Neural progenitor cell (in vitro differentiated cells): ENCODE measurements around the gene IFI6. TPM values are rescaled to one million over a fixed set of nuclear protein-coding genes. Genes with fewer than 3 reads are reported as not detected.
"Not testable (repeated sequence)": the region's sequence is repeated elsewhere in the genome, so short reads cannot be mapped to it uniquely, and the experiment has no call there.

Experiments
- DNase-seq: peaks from one replicate; pipeline ENCODE4 v3.0.0-alpha.2; 2016; ENCODE audit warnings: low spot score
- H2AFZ ChIP-seq: fragments of 200-600 bp; sonication (generic); replicated peaks from 2 replicates; pipeline ENCODE4 v1.6.1; 2016; ENCODE audit warnings: antibody characterized with exemption
- H3F3A ChIP-seq: fragments of 200-600 bp; sonication (generic); 2 replicates; pipeline ENCODE4 v1.6.1; 2016; ENCODE audit warnings: antibody characterized with exemption, low read depth
- H3K27ac ChIP-seq: fragments of 200-600 bp; sonication (generic); 2 replicates; pipeline ENCODE4 v1.5.1; 2016; ENCODE audit warnings: mild to moderate bottlenecking
- H3K27me3 ChIP-seq: fragments of 200-600 bp; sonication (generic); 2 replicates; pipeline ENCODE4 v1.6.1; 2016; ENCODE audit warnings: mild to moderate bottlenecking, moderate library complexity
- H3K36me3 ChIP-seq: fragments of 200-600 bp; sonication (generic); 2 replicates; pipeline ENCODE4 v1.5.1; 2016
- H3K4me1 ChIP-seq: fragments of 200-600 bp; sonication (generic); 2 replicates; pipeline ENCODE4 v1.6.1; 2016; ENCODE audit warnings: mixed run types
- H3K4me2 ChIP-seq: fragments of 200-600 bp; sonication (generic); 2 replicates; pipeline ENCODE4 v1.6.1; 2016
- H3K4me3 ChIP-seq: fragments of 200-600 bp; sonication (generic); 2 replicates; pipeline ENCODE4 v1.5.1; 2016
- H3K79me2 ChIP-seq: fragments of 200-600 bp; sonication (generic); 2 replicates; pipeline ENCODE4 v1.6.1; 2016; ENCODE audit warnings: low read depth
- H3K9ac ChIP-seq: fragments of 200-600 bp; sonication (generic); 2 replicates; pipeline ENCODE4 v1.6.1; 2016
- H3K9me3 ChIP-seq: fragments of 200-600 bp; sonication (generic); 2 replicates; pipeline ENCODE4 v1.5.1; 2016; ENCODE audit warnings: low read depth
- H4K20me1 ChIP-seq: fragments of 200-600 bp; sonication (generic); 2 replicates; pipeline ENCODE4 v1.6.1; 2016; ENCODE audit warnings: low read depth
- H3K27ac Mint-ChIP-seq: 3 replicates; pipeline ENCODE4 v1.8.0; 2021; ENCODE audit warnings: mixed read lengths
- H3K27me3 Mint-ChIP-seq: 2 replicates; pipeline ENCODE4 v1.8.0; 2022; ENCODE audit warnings: low read depth, mild to moderate bottlenecking, inconsistent platforms, moderate library complexity, mixed read lengths; ENCODE audit not compliant: insufficient read depth
- H3K36me3 Mint-ChIP-seq: 3 replicates; pipeline ENCODE4 v1.8.0; 2021; ENCODE audit warnings: mixed read lengths
- H3K4me1 Mint-ChIP-seq: 3 replicates; pipeline ENCODE4 v1.8.0; 2021; ENCODE audit warnings: mixed read lengths
- H3K4me3 Mint-ChIP-seq: 3 replicates; pipeline ENCODE4 v1.8.0; 2021; ENCODE audit warnings: mild to moderate bottlenecking, moderate library complexity, mixed read lengths
- H3K9me3 Mint-ChIP-seq: 3 replicates; pipeline ENCODE4 v1.8.0; 2020; ENCODE audit warnings: mixed read lengths
- EZH2 ChIP-seq: fragments of 200-600 bp; sonication (generic); IDR thresholded peaks from 2 replicates; pipeline ENCODE4 v1.6.1; 2017; ENCODE audit warnings: antibody characterized with exemption, mild to moderate bottlenecking, moderate library complexity
- EZH2phosphoT487 ChIP-seq: fragments of 200-600 bp; sonication (generic); IDR thresholded peaks from 2 replicates; pipeline ENCODE4 v1.6.1; 2017; ENCODE audit warnings: antibody characterized with exemption
- total RNA-seq: library from RNA; depleted of rRNA; stranded (reverse); fragments of >200 nt; gene quantifications from 2 replicates; pipeline ENCODE4 v1.2.3, GENCODE V29; 2015; ENCODE audit warnings: low replicate concordance
- TF ChIP-seq, protein P1 (sequence below): fragments of 200-600 bp; sonication (generic); IDR thresholded peaks from 2 replicates; pipeline ENCODE4 v1.5.1; 2017; ENCODE audit warnings: antibody characterized with exemption, mild to moderate bottlenecking

The IFI6 gene
- total RNA-seq, 1 donor from 2014 or later, result 2.4 TPM

DNA sequence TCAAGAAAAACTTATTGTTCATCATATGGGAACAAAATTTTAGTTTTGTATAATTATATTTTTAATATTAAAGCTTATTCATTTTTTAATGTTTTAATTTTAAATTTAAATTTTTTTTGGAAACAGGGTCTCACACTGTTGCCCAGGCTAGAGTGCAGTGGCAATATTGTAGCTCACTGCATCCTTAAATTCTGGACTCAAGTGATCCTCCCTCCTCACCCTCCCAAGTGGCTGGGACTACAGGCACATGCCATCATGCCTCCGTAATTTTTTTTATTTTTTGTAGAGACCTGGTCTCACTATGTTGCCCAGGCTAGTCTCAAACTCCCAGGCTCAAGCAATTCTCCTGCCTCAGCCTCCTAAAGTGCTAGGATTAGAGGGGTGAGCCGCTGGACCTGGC, 33.6 kb upstream of the IFI6 start:
- no peak for DNase-seq
- Histone ChIP-seq H3K36me3 (no peaks in the 10 kb centered on the region), H3K27ac (no peak overlapping the region), H3K9ac (no peak overlapping the region), H3K4me2 (no peak overlapping the region), H3K9me3 (no peaks in the 10 kb centered on the region), H3K27me3 (no peaks in the 10 kb centered on the region), H3K4me1 (no peaks in the 10 kb centered on the region), H3F3A (no peaks in the 10 kb centered on the region), H3K79me2 (no peaks in the 10 kb centered on the region), H3K4me3 (no peak overlapping the region), H4K20me1 (no peaks in the 10 kb centered on the region), H2AFZ (no peak overlapping the region)
- Mint-ChIP-seq H3K27me3 (peaks cover 5% of the 10 kb centered on the region), H3K4me1 (no peaks in the 10 kb centered on the region), H3K36me3 (no peaks in the 10 kb centered on the region), H3K4me3 (no peak overlapping the region), H3K9me3 (peaks cover 12% of the 10 kb centered on the region), H3K27ac (no peak overlapping the region)
- TF ChIP-seq, protein P1, sequence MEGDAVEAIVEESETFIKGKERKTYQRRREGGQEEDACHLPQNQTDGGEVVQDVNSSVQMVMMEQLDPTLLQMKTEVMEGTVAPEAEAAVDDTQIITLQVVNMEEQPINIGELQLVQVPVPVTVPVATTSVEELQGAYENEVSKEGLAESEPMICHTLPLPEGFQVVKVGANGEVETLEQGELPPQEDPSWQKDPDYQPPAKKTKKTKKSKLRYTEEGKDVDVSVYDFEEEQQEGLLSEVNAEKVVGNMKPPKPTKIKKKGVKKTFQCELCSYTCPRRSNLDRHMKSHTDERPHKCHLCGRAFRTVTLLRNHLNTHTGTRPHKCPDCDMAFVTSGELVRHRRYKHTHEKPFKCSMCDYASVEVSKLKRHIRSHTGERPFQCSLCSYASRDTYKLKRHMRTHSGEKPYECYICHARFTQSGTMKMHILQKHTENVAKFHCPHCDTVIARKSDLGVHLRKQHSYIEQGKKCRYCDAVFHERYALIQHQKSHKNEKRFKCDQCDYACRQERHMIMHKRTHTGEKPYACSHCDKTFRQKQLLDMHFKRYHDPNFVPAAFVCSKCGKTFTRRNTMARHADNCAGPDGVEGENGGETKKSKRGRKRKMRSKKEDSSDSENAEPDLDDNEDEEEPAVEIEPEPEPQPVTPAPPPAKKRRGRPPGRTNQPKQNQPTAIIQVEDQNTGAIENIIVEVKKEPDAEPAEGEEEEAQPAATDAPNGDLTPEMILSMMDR, result no peak
- no peak for TF ChIP-seq EZH2phosphoT487
- no peak for TF ChIP-seq EZH2

GRCh38 chr1:27704958-27705357, 33.0 kb upstream of the IFI6 start:
- H3K9ac ChIP-seq, result no peak overlapping the region
- TF ChIP-seq EZH2phosphoT487 (no peak), EZH2 (no peak)
- TF ChIP-seq, protein P1, result no peak
- no peaks in the 10 kb centered on the region for H3F3A ChIP-seq
- no peaks in the 10 kb centered on the region for H3K36me3 ChIP-seq
- no peaks in the 10 kb centered on the region for H3K36me3 Mint-ChIP-seq
- H3K4me1 Mint-ChIP-seq, result no peaks in the 10 kb centered on the region
- DNase-seq, result no peak
- peaks cover 5% of the 10 kb centered on the region for H3K27me3 Mint-ChIP-seq
- H3K9me3 Mint-ChIP-seq, result peaks cover 12% of the 10 kb centered on the region
- no peaks in the 10 kb centered on the region for H3K9me3 ChIP-seq
- no peaks in the 10 kb centered on the region for H4K20me1 ChIP-seq
- H3K4me3 Mint-ChIP-seq, result no peak overlapping the region
- H3K27ac ChIP-seq, result no peak overlapping the region
- peak overlapping the region; percentile 60 for H2AFZ ChIP-seq
- H3K79me2 ChIP-seq, result no peaks in the 10 kb centered on the region
- no peaks in the 10 kb centered on the region for H3K27me3 ChIP-seq
- no peak overlapping the region for H3K4me3 ChIP-seq
- no peaks in the 10 kb centered on the region for H3K4me1 ChIP-seq
- H3K27ac Mint-ChIP-seq, result no peak overlapping the region
- H3K4me2 ChIP-seq, result no peak overlapping the region

- H3F3A ChIP-seq, H3K36me3 Mint-ChIP-seq, H3K79me2 ChIP-seq, H3K36me3 ChIP-seq, H3K4me3 Mint-ChIP-seq, H3K4me2 ChIP-seq, H3K4me1 ChIP-seq, H4K20me1 ChIP-seq, H3K9ac ChIP-seq, H2AFZ ChIP-seq, H3K27ac Mint-ChIP-seq, H3K4me1 Mint-ChIP-seq, H3K27me3 ChIP-seq, DNase-seq, H3K27ac ChIP-seq, H3K4me3 ChIP-seq, H3K9me3 ChIP-seq: not testable (repeated sequence)
- Mint-ChIP-seq H3K9me3 (peaks cover 10% of the 10 kb centered on the region), H3K27me3 (peaks cover 11% of the 10 kb centered on the region)
Measured at GRCh38 chr1:27696835-27697234, 24.8 kb upstream of the IFI6 start.

DNA sequence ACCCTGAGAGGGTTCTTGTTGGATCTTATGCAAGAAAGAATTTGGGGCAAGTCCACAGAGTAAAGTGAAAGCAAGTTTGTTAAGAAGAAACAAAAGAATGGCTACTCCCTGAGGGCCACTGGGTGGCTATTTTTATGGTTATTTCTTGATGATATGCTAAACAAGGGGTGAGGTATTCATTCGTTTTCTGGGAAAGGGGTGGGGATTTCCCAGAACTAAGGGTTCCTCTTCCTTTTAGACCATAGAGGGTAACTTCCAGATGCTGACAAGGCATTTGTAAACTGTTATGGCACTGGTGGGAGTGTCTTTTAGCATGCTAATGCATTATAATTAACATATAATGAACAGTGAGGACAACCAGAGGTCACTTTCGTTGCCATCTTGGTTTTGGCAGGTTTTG, 18.2 kb upstream of the IFI6 start:
- H3K27ac Mint-ChIP-seq, result no peak overlapping the region
- H2AFZ ChIP-seq, result no peak overlapping the region

More for the DNA sequence above, 18.2 kb upstream of the IFI6 start:
- Histone ChIP-seq H3K27ac (no peak overlapping the region), H3K9me3 (peaks cover 5% of the 10 kb centered on the region), H3K36me3 (no peaks in the 10 kb centered on the region), H3K4me1 (peaks cover 7% of the 10 kb centered on the region), H3K4me2 (no peak overlapping the region), H3K4me3 (no peak overlapping the region), H3K27me3 (no peaks in the 10 kb centered on the region), H3K79me2 (no peaks in the 10 kb centered on the region), H3K9ac (no peak overlapping the region), H4K20me1 (no peaks in the 10 kb centered on the region), H3F3A (no peaks in the 10 kb centered on the region)
- Mint-ChIP-seq H3K27me3 (peaks cover 12% of the 10 kb centered on the region), H3K36me3 (no peaks in the 10 kb centered on the region), H3K4me1 (no peaks in the 10 kb centered on the region), H3K4me3 (no peak overlapping the region), H3K9me3 (peaks cover 7% of the 10 kb centered on the region)
- TF ChIP-seq, protein P1, result no peak
- TF ChIP-seq EZH2 (no peak), EZH2phosphoT487 (no peak)
- DNase-seq, result no peak
